PC-9 (cell line): ENCODE results near the gene RNU2-1. TPM values are rescaled to one million over a fixed set of nuclear protein-coding genes. Genes with fewer than 3 reads are reported as not detected.

Source experiments
- BruUV-seq: library from RNA; stranded (reverse); fragments of 400-500 nt; replicated peaks from 2 replicates; lab custom pipeline; 2021; lab: Mats Ljungman, UMichigan
- CTCF ChIA-PET: fragments of 300-600 bp; sonication (Branson Sonifier 250); formaldehyde crosslinking; loops from one replicate; lab custom pipeline; 2022; ENCODE audit warnings: antibody characterized with exemption; lab: Charles Lee
- POLR2A ChIA-PET: fragments of 300-600 bp; sonication (Branson Sonifier 250); formaldehyde crosslinking; loops from one replicate; lab custom pipeline; 2022; ENCODE audit warnings: antibody characterized with exemption; ENCODE audit not compliant: unreplicated experiment; lab: Charles Lee
- DNase-seq, 2 experiments: peaks; one replicate each; pipeline versions ENCODE4 v3.0.0 to v3.0.0-alpha.2; 2015 to 2022; ENCODE audit warnings: mixed read lengths in 1 of 2
- H2AFZ ChIP-seq: fragments of 200-600 bp; sonication (generic); 2 replicates; pipeline ENCODE4 v1.8.1; 2017; ENCODE audit warnings: antibody characterized with exemption
- H3F3A ChIP-seq: fragments of 200-600 bp; sonication (generic); 2 replicates; pipeline ENCODE4 v1.8.1; 2017; ENCODE audit warnings: antibody characterized with exemption, mild to moderate bottlenecking, low read depth; ENCODE audit not compliant: insufficient read depth
- H3K27ac ChIP-seq: fragments of 200-600 bp; sonication (generic); 2 replicates; pipeline ENCODE4 v1.6.1; 2016; ENCODE audit warnings: mixed run types
- H3K27me3 ChIP-seq: fragments of 200-600 bp; sonication (generic); 2 replicates; pipeline ENCODE4 v1.6.1; 2016; ENCODE audit warnings: low read depth, mixed run types; ENCODE audit not compliant: insufficient read depth
- H3K36me3 ChIP-seq: fragments of 200-600 bp; sonication (generic); 2 replicates; pipeline ENCODE4 v1.6.1; 2016; ENCODE audit warnings: low read depth, mixed run types
- H3K4me1 ChIP-seq: fragments of 200-600 bp; sonication (generic); replicated peaks from 2 replicates; pipeline ENCODE4 v1.6.1; 2016; ENCODE audit warnings: mixed run types; ENCODE audit not compliant: insufficient read depth
- H3K4me2 ChIP-seq: fragments of 200-600 bp; sonication (generic); 2 replicates; pipeline ENCODE4 v1.6.1; 2017; ENCODE audit warnings: mixed run types
- H3K4me3 ChIP-seq: fragments of 200-600 bp; sonication (generic); 2 replicates; pipeline ENCODE4 v1.6.1; 2016; ENCODE audit warnings: mixed run types
- H3K79me2 ChIP-seq: fragments of 200-600 bp; sonication (generic); 2 replicates; pipeline ENCODE4 v1.6.1; 2017; ENCODE audit warnings: low read depth, mixed run types
- H3K9me2 ChIP-seq: fragments of 200-600 bp; sonication (generic); 2 replicates; pipeline ENCODE4 v1.8.1; 2017; ENCODE audit warnings: mild to moderate bottlenecking; ENCODE audit not compliant: insufficient read depth
- H3K9me3 ChIP-seq: fragments of 200-600 bp; sonication (generic); 2 replicates; pipeline ENCODE4 v1.8.1; 2016; ENCODE audit warnings: low read depth; ENCODE audit not compliant: insufficient read depth
- H4K20me1 ChIP-seq: fragments of 200-600 bp; sonication (generic); 2 replicates; pipeline ENCODE4 v1.8.1; 2017; ENCODE audit not compliant: insufficient read depth
- EZH2 ChIP-seq: fragments of 200-600 bp; sonication (generic); IDR thresholded peaks from 2 replicates; pipeline ENCODE4 v1.8.0; 2017; ENCODE audit warnings: antibody characterized with exemption, low read depth
- intact Hi-C: fragments of 100-400 bp; cut with micrococcal nuclease; formaldehyde crosslinking; loops from one replicate; pipeline ENCODE4 v1.10.0; 2022; ENCODE audit not compliant: unreplicated experiment
- total RNA-seq: library from RNA; stranded (reverse); gene quantifications from 2 replicates; pipeline ENCODE4 v1.2.3, GENCODE V29; 2021
- TF ChIP-seq, protein P1 (sequence below): fragments of 200-600 bp; sonication (generic); conservative IDR thresholded peaks from 2 replicates; pipeline ENCODE4 v1.6.1; 2017; ENCODE audit warnings: mixed run types, antibody characterized with exemption, mild to moderate bottlenecking, moderate library complexity

Gene RNU2-1
- total RNA-seq, 1 experiment from 2014 or later: 4,274 TPM

DNA sequence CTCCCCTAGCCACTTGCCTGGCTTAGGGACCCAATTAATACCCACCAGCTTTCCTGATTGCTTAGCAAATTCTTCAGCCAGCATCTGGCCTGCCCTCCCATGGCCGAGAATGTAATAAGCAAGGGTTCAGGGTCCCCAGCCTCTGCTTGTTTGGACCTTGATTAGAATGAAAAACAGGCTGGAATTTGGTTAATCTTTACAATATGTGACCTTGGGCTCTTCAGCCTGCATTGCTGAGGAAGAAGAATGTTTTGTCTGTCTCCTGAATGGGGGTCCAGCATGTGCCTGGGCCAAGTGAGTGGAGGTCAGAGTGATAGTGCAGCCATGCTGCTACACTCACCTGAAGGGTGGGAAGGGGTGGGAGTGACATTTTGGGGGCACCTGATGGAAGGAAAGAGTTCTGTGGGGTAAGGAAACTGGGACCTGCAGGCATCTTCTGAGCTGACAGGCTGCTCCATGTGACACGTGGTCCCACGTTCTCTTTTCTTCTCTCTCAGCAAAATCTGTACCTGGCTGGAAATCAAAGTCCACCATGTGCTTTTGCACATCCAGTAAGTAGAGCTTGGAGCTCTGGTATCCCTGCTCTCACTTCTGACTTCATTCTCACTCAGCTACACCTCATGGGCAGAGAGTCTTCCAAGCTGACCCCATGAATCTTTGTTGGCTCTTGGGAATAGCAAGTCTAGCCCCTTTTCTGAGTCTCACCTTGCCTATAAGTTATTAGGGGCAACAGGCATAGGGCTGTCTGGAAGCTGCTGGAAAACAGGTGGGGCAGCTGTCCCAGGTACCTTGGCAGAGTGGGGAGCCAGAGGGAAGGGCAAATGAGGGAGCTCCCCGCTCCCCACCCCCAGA lies 16.8 kb downstream of the RNU2-1 start:
- peaks cover 11% of the 10 kb centered on the region; the same call in 1 of the 2 replicates for H3F3A ChIP-seq
- H3K27me3 ChIP-seq: no peaks in the 10 kb centered on the region
- H3K9me2 ChIP-seq: no peaks in the 10 kb centered on the region
- no peaks in the 10 kb centered on the region for H4K20me1 ChIP-seq
- H3K9me3 ChIP-seq: no peaks in the 10 kb centered on the region
- intact Hi-C loops: no loop called here
- no peaks in the 10 kb centered on the region for H3K79me2 ChIP-seq
- H3K4me1 ChIP-seq: no peaks in the 10 kb centered on the region; the same call in 1 of the 2 replicates
- H3K36me3 ChIP-seq: no peaks in the 10 kb centered on the region
- BruUV-seq: no TSS peak
- TF ChIP-seq EZH2: no peak
- TF ChIP-seq, protein P1, sequence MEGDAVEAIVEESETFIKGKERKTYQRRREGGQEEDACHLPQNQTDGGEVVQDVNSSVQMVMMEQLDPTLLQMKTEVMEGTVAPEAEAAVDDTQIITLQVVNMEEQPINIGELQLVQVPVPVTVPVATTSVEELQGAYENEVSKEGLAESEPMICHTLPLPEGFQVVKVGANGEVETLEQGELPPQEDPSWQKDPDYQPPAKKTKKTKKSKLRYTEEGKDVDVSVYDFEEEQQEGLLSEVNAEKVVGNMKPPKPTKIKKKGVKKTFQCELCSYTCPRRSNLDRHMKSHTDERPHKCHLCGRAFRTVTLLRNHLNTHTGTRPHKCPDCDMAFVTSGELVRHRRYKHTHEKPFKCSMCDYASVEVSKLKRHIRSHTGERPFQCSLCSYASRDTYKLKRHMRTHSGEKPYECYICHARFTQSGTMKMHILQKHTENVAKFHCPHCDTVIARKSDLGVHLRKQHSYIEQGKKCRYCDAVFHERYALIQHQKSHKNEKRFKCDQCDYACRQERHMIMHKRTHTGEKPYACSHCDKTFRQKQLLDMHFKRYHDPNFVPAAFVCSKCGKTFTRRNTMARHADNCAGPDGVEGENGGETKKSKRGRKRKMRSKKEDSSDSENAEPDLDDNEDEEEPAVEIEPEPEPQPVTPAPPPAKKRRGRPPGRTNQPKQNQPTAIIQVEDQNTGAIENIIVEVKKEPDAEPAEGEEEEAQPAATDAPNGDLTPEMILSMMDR: no peak
- H2AFZ ChIP-seq: no peak overlapping the region
- ChIA-PET POLR2A (no interaction called here), CTCF (no interaction called here)
- DNase-seq: no peak
- no peak overlapping the region for H3K4me3 ChIP-seq
- no peak overlapping the region for H3K4me2 ChIP-seq
- no peak overlapping the region for H3K27ac ChIP-seq

DNA sequence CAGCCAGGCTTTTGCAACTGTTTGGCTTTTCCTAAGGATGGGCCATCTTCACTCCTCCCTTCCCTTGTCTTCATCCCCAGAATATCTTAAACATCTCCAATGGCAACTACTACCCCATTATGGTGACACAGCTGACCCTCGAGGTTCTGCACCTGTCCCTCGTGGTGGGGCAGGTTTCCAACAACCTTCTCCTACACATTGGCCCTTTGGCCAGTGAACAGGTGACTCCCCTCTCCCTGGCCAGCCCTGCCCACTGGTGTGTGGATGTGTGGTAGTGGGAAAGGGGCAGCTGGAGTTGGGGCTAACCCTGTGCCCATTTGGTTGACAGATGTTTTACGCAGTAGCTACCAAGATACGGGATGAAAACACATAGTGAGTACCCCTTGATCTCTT lies 17.4 kb downstream of the RNU2-1 start:
- intact Hi-C loops: no loop called here
- H3K27ac ChIP-seq: no peak overlapping the region
- POLR2A ChIA-PET: no interaction called here

DNA sequence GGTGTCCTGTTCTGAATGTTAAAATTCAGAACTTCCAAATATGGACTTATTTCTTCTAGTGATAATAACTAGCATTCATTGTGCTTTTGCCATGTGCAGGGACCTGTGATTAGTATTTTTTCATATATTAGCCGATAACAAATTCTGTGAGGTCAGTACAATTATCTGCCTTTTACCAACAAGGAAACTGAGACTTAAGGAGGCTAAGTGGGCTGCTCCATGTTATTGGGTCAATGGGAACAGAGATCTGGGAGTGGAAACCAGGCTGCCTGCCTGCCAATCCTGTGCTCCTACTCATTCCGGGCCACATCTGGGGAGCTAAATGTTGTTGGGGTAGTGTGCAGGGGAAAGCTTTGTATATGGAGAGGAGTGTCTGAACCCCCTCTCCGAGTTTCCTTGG lies 18.4 kb downstream of the RNU2-1 start:
- Histone ChIP-seq H3K4me1 (peaks cover 10% of the 10 kb centered on the region), H3K36me3 (0 out of 2 replicates have a peak, but pooled peaks cover 1% of the 10 kb centered on the region), H3K79me2 (no peaks in the 10 kb centered on the region), H3K9me2 (no peaks in the 10 kb centered on the region), H3K27ac (no peak overlapping the region), H3K27me3 (no peaks in the 10 kb centered on the region), H3K4me3 (no peak overlapping the region), H3K4me2 (no peak overlapping the region), H3F3A (peaks cover 25% of the 10 kb centered on the region), H3K9me3 (no peaks in the 10 kb centered on the region), H4K20me1 (no peaks in the 10 kb centered on the region), H2AFZ (no peak overlapping the region)
- CTCF ChIA-PET: no interaction called here
- no peak for DNase-seq
- POLR2A ChIA-PET: no interaction called here
- BruUV-seq: no TSS peak
- TF ChIP-seq, protein P1: no peak
- no peak for TF ChIP-seq EZH2
- intact Hi-C loops: no loop called here

More for the DNA sequence above, 17.4 kb downstream of the RNU2-1 start:
- H3F3A ChIP-seq: peaks cover 14% of the 10 kb centered on the region
- TF ChIP-seq EZH2: no peak
- TF ChIP-seq, protein P1: no peak
- H3K4me2 ChIP-seq: no peak overlapping the region
- DNase-seq: no peak
- H3K27me3 ChIP-seq: no peaks in the 10 kb centered on the region
- H3K9me2 ChIP-seq: no peaks in the 10 kb centered on the region
- H3K4me1 ChIP-seq: no peaks in the 10 kb centered on the region; the same call in 1 of the 2 replicates
- no peaks in the 10 kb centered on the region for H3K79me2 ChIP-seq
- H4K20me1 ChIP-seq: no peaks in the 10 kb centered on the region
- H3K9me3 ChIP-seq: no peaks in the 10 kb centered on the region
- H2AFZ ChIP-seq: no peak overlapping the region
- H3K36me3 ChIP-seq: no peaks in the 10 kb centered on the region
- H3K4me3 ChIP-seq: no peak overlapping the region
- no TSS peak for BruUV-seq
- CTCF ChIA-PET: no interaction called here
